Left forelimb (tissue), 1 donor: ENCODE results near the gene TCERG1L.
A peak's percentile ranks its signal among the peaks of the same experiment; 100 is the strongest.

Experiments
- DNase-seq: peaks from one replicate; pipeline ENCODE4 v3.0.0-alpha.2; 2018; ENCODE audit warnings: low spot score

TCERG1L gene

GRCh38 chr10:131187274-131187673 lies 124.2 kb downstream of the TCERG1L start:
- peak; percentile 33 for DNase-seq

DNA sequence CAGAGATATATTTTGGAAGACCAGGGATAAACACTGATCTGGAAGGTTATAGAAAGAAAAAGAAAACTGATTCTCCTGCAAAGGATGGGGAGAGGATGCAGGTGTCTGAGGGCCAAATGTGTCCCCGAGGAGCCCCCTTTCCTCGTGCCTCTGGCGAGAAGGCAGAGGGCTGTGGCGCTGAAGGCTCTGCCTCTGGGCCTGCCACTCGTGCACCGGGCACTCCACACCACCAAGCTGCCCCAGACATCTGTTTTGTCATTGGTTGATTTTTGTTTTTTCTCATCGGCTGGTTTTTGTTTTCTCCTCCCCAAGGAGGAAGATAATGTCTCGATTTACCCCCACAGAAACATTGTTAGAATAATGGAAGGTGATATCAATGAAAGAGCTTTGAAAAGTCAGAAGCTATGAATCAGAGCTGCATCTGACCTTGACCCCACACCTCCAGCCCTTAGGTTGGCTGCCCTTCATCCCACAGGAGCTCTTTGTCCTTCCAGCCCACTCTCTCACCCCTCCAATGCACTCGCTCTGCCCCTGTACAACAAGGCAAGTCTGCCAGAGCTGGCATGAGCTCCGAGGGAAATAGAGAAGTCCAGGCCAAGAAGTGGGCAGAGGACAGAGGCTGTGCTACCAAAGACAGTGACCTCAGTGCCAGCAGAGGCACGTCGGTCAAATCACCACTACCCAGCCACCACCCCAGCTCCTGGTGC lies 124.8 kb downstream of the TCERG1L start:
- peak; percentile 34 for DNase-seq

DNA sequence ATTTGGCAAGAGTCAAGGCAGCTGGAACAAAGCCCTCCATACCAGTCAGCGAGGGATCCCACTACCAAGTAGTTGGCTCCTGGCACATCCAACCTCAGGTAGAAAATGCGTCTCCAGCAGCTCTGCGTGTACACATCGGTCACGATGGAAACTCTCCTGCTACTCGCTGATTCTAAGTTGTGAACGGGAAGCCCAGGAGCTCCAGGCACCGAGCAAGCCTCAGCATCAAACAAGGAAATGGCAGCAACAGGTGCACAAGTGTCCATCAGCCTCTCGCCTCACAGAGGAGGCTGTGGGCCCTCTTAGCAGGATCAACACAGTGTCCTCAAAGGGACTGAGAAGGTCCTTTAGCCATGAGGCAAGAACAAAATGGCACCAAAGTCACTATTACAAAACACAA lies 127.0 kb downstream of the TCERG1L start:
- DNase-seq: no peak

GRCh38 chr10:131183546-131184045 lies 127.9 kb downstream of the TCERG1L start:
- DNase-seq: peak; percentile 12

DNA sequence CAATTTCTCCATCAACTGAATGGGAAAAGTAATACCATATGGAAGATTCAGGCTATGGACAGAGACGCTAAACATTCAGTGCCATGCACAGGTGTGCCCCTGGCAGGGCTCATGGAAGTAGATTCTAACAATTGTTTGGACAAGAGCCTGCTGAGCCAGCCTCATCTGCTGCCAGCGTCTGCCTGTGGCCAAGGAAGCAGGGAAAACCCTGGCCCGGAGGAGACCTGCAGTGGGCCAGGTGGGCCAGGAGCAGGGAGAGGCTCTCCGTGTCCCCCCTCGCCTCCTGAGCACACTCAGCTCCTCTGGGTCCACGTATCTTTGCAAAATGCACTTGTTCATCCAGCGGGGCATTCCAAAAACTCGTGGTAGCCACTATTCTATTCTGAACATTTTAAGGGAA lies 130.1 kb downstream of the TCERG1L start:
- no peak for DNase-seq

- peak; percentile 59 for DNase-seq
Observed at GRCh38 chr10:131180740-131181415, 130.6 kb downstream of the TCERG1L start.

GRCh38 chr10:131180086-131180485 lies 131.4 kb downstream of the TCERG1L start:
- peak; percentile 28 for DNase-seq

GRCh38 chr10:131179361-131179760 lies 132.2 kb downstream of the TCERG1L start:
- DNase-seq: peak; percentile 48

DNA sequence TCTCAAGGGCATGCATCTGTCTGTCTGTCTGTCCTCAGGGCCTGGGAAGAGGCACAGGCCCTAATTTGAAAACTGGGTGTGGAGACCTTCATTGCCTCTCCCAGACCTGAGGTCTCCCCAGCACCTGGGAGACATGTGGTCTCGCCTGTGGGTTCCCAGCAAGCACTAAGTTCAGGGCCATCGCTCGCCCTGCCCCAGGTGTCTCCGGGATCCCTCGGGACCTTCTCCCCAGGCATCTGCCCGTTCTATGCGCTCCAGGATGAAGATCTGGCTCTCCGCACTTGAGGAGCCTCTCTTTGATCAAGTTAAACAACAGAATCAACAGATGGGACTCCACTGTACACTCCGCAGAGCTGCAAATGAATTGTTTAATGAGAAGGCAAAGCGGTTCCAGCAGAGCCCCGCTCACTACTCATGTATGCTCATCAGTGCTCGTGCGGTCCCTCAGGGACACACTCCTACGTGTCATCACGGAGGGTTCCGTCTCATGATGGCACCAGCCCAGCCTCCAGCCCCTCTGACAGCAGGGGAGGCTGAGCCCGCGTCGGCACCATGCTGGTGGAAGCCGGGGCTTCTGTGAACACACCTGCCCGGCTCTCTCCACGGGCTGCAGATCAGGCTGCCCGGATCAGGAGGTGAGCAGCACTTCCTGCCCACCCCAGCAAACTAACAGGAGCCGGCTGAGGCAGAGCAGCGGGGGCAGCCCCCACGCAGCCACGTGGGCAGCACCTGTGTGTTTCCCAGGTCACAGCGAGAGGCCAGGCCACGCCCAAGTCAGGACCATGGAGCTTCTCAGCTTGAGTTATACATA lies 132.8 kb downstream of the TCERG1L start:
- peak; percentile 47 for DNase-seq

DNA sequence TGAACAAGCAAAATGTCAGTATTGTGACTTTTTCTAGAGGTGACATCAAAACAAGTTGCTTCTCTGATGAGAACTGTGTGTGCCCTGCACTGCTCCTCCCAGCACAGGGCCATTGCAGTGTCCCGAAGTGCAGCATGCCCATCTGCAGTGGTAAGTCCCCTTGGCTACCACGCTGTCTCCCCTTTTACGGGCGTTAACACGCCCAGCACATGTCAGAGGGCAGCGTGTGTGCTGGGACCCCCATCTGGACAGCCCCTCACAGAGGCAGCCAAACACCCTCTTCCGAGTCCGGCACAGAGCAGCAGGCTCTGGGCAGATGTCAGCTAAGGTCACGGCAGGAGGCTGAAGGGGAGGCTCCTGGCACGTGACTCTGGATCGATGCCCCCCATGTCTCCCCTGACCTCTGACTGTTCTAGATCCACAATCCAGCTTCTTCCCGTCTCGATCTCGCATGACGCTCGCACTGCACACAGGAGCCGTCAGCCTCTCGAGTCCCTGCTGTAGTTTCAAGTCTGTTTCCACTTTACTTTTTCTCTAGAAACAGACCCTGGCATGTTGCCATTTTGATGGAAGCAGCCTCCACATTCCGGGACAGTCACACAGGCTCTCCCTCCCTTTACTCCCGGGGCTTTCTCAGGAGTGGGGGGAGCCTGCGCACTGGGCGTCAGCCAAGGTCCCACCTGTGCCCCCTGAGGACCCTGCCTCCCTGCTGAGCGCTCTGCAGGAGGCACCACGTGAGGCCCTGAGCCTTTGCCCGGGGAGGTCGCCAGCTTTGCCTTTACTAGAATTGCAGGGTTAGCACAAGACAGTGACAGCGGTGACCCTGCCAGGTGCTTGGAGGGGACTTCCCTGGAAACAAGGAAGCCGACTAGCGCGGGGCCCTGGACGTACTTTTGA lies 133.8 kb downstream of the TCERG1L start:
- peak; percentile 67 for DNase-seq

- peak; percentile 40 for DNase-seq
Observed at GRCh38 chr10:131176907-131177306, 134.6 kb downstream of the TCERG1L start.

DNA sequence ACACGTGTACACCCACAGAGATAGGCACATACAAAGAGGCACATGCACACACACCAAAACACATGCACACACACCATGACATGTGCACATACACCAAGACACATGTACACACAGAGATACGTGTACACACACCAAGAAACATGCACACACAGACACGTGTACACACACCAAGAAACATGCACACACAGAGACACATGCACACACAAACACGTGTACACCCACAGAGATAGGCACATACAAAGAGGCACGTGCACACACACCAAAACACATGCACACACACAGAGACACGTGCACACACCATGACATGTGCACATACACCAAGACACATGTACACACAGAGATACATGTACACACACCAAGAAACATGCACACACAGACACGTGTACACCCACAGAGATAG lies 135.2 kb downstream of the TCERG1L start:
- peak; percentile 48 for DNase-seq

- DNase-seq: no peak
Observed at GRCh38 chr10:131175891-131176290, 135.6 kb downstream of the TCERG1L start.

GRCh38 chr10:131174651-131175540 lies 136.6 kb downstream of the TCERG1L start:
- peak; percentile 57 for DNase-seq

DNA sequence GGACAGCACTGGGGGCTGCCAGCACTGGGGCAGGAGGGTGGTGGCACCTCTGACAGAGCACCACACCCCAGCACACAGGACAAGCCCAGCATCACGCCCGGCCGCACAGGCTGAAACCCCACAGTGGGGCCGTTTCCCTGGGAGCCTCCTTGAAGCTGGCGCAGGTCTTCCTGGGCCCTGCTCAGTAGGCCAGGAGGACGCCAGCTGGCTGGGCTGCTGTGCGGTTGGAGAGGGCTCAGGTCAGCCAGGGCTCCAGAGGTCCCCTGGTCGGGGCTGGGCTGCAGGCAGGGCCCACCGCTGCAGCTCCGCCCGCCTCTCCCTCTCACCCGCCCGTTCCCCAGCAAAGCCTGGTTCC lies 137.3 kb downstream of the TCERG1L start:
- peak; percentile 54 for DNase-seq

DNA sequence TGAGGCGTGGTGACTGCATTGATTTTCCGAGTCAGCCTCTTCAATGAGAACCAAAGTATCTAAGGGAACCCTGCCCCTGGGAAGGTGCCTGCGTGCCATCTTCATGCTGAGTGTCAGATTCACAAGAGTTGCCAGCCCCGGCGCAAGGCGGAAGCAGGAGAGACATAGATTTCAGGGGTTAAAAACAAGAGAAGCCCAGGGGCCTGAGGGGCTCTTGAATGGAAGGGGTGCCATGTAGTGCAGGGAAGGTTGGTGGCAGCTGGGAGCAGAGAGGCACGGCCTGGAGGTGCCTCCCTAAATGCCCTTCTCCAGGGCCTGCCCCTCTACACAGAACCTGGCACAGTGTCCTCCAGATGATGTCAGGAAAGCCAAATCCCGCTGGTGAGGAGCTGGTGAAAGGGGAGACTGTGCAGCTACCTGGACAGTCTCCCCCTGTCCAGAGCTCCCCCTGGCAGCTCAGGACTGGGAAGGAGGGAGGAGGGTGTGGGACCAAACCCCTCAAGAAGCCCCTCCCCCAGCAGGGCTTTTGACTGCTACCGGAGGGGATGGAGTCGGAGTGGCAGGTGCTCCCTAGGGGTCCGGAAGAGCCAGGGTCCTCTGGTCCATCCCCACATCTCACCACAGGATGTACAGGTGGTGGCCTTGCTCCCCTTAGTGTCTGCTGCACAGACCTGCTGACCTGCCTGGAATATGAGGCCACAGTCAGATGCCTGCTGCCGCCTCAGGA lies 137.9 kb downstream of the TCERG1L start:
- peak; percentile 31 for DNase-seq

GRCh38 chr10:131172433-131172832 lies 139.1 kb downstream of the TCERG1L start:
- no peak for DNase-seq

- DNase-seq: peak; percentile 40
Observed at GRCh38 chr10:131169146-131169545, 142.4 kb downstream of the TCERG1L start.

DNA sequence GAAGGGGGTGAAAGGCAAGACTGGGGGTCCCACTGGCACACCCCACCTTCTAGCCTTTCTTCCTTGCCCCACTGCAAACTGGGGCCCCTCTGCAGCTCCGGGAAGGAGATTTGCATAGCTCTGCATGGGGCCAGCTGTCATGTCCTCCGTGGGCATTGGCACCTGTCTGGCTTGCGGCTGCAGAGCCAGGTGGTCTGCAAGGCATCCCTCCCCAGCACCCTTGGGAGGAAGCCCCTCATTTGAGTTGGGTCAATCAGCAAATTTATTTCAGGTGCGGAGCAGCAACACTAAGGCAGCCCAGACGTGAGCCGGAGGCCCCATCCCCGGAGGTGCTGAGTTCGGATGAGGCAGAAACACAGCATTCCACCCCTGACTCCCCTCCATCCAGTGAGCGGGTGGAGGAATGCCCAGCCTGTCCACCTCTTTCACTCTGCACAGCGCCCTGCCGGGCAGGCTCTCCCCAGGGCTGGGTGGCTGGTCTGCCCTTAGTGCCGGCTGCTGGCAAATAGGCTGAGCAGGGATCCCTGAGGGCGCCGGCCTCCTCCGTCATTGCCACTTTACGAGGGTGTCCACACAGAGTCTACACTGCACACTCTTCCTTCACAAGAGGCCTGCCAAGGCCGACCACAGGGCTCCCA lies 143.2 kb downstream of the TCERG1L start:
- peak; percentile 60 for DNase-seq
